ENCODE data around the gene BCKDHB. TPM values are rescaled to one million over a fixed set of nuclear protein-coding genes. Genes with fewer than 3 reads are reported as not detected.

The BCKDHB gene
- polyA plus RNA-seq, 2 of the 4 experiments (the other 2 are of a cell fraction) = 7.7 to 15.0 TPM

GRCh38 chr6:80321011-80321410 is 214.5 kb downstream of the BCKDHB start:
- POLR2A ChIA-PET = no interaction called here
- no peak overlapping the region for H3K27ac ChIP-seq
- no peak overlapping the region for H3K4me2 ChIP-seq
- TF ChIP-seq SMC3 (IDR thresholded peaks at IDR 0.05) (no peak), HES2 (IDR thresholded peaks at IDR 0.05) (no peak), POLR2A (IDR thresholded peaks at IDR 0.05; ENCODE audit: low read length) (no peak), E2F6 (IDR thresholded peaks at IDR 0.05; ENCODE audit: borderline replicate concordance, low read depth) (no peak), PHF8 (IDR thresholded peaks at IDR 0.05; ENCODE audit: borderline replicate concordance, low read depth) (no peak), POLR2AphosphoS2 (conservative IDR thresholded peaks at IDR 0.05; ENCODE audit: low read length) (no peak), RFX5 (IDR thresholded peaks at IDR 0.05) (no peak), ELK1 (IDR thresholded peaks at IDR 0.05; ENCODE audit: low read depth, low read length) (no peak)
- CTCF ChIA-PET = no interaction called here
- FAIRE-seq (no peak), DNase-seq (ENCODE audit: low read depth in 1 of 2, low spot score in 1 of 2) (no peak), ATAC-seq (no peak)
- H3K4me1 ChIP-seq = no peaks in the 10 kb centered on the region
- H3K4me3 ChIP-seq = no peak overlapping the region
- H3K9me3 ChIP-seq = no peaks in the 10 kb centered on the region
- 74% methylated on average over 2 of the region's 2 CpGs for WGBS (ENCODE audit: missing lambda C conversion rate)

GRCh38 chr6:80325742-80326141 is 219.3 kb downstream of the BCKDHB start:
- no peak overlapping the region for H3K27ac ChIP-seq
- ChIA-PET POLR2A (no interaction called here), CTCF (no interaction called here)
- H3K9me3 ChIP-seq = no peaks in the 10 kb centered on the region
- no peak for FAIRE-seq
- no peak for DNase-seq (ENCODE audit: low read depth in 1 of 2, low spot score in 1 of 2)
- ATAC-seq = no peak
- no peak overlapping the region for H3K4me2 ChIP-seq
- H3K4me3 ChIP-seq = no peak overlapping the region
- no peaks in the 10 kb centered on the region for H3K4me1 ChIP-seq
- TF ChIP-seq CBX2 (IDR thresholded peaks at IDR 0.05; ENCODE audit: borderline replicate concordance, low read depth) = no peak
- no peak for TF ChIP-seq PBX3 (IDR thresholded peaks at IDR 0.05)
- no peak for TF ChIP-seq KDM1A (IDR thresholded peaks at IDR 0.05; ENCODE audit: low read depth)
- TF ChIP-seq FOXS1 (CRISPR knock-in tag; IDR thresholded peaks at IDR 0.05) = no peak
- no peak for TF ChIP-seq RCOR1 (IDR thresholded peaks at IDR 0.05; ENCODE audit: low read depth, low read length)
- TF ChIP-seq HEYL (CRISPR knock-in tag; IDR thresholded peaks at IDR 0.05) = no peak
- no peak for TF ChIP-seq E2F6 (IDR thresholded peaks at IDR 0.05; ENCODE audit: borderline replicate concordance, low read depth)
- TF ChIP-seq BHLHE40 (IDR thresholded peaks at IDR 0.05; ENCODE audit: low read depth, low read length) = no peak
- no peak for TF ChIP-seq JUNB (IDR thresholded peaks at IDR 0.05)
- no peak for TF ChIP-seq FOSL2 (IDR thresholded peaks at IDR 0.05)
- no peak for TF ChIP-seq FOSL2 (CRISPR knock-in tag; IDR thresholded peaks at IDR 0.05)
- TF ChIP-seq MAFK (IDR thresholded peaks at IDR 0.05; ENCODE audit: partially characterized antibody) = no peak
- no peak for TF ChIP-seq CHD4 (IDR thresholded peaks at IDR 0.05; ENCODE audit: borderline replicate concordance)
- no peak for TF ChIP-seq BCL3 (IDR thresholded peaks at IDR 0.05)
- no peak for TF ChIP-seq ZSCAN20 (CRISPR knock-in tag; IDR thresholded peaks at IDR 0.05)
- TF ChIP-seq FOSB (CRISPR knock-in tag; IDR thresholded peaks at IDR 0.05) = no peak
- no peak for TF ChIP-seq ELK1 (IDR thresholded peaks at IDR 0.05; ENCODE audit: low read depth, low read length)
- no peak for TF ChIP-seq EHMT2 (IDR thresholded peaks at IDR 0.05; ENCODE audit: low read depth)
- TF ChIP-seq MAX (IDR thresholded peaks at IDR 0.05) = no peak
- TF ChIP-seq NPAS2 (CRISPR knock-in tag; IDR thresholded peaks at IDR 0.05; ENCODE audit: borderline replicate concordance) = no peak
- WGBS (ENCODE audit: missing lambda C conversion rate) = 70% methylated on average over 3 of the region's 3 CpGs

All from A549 (cell line).